T-helper 17 cell (primary cell): ENCODE data around the gene SPINK13. TPM values are rescaled to one million over a fixed set of nuclear protein-coding genes. Genes with fewer than 3 reads are reported as not detected.
"Not testable (repeated sequence)": the region's sequence is repeated elsewhere in the genome, so short reads cannot be mapped to it uniquely, and the experiment has no call there.

Experiments used
- ATAC-seq: fragments of 150-1000 bp; cut with Tn5 transposase; 2 replicates; pipeline ENCODE4 v1.10.0; 2021; ENCODE audit warnings: mild to moderate bottlenecking, moderate library complexity
- DNase-seq, 3 donors: peaks; one replicate each; pipeline versions ENCODE4 v3.0.0 to v3.0.0-alpha.2; 2020 to 2021
- H3K9me3 ChIP-seq: one replicate; pipeline ENCODE4 v1.7.0; 2013; ENCODE audit warnings: low read length, mild to moderate bottlenecking; ENCODE audit not compliant: control insufficient read depth, poor library complexity, severe bottlenecking
- H3K27ac Mint-ChIP-seq: one replicate; pipeline ENCODE4 v1.8.0; 2022; ENCODE audit warnings: mild to moderate bottlenecking, moderate library complexity, mixed read lengths
- H3K27me3 Mint-ChIP-seq: one replicate; pipeline ENCODE4 v1.8.0; 2022; ENCODE audit warnings: mixed read lengths
- H3K36me3 Mint-ChIP-seq: one replicate; pipeline ENCODE4 v1.8.0; 2022; ENCODE audit warnings: low read depth, mixed read lengths
- H3K4me1 Mint-ChIP-seq: one replicate; pipeline ENCODE4 v1.8.0; 2022; ENCODE audit warnings: mild to moderate bottlenecking, mixed read lengths
- H3K4me3 Mint-ChIP-seq: one replicate; pipeline ENCODE4 v1.8.0; 2022; ENCODE audit warnings: mild to moderate bottlenecking, moderate library complexity, mixed read lengths
- total RNA-seq, 4 donors: library from RNA in 2 of 4; stranded (reverse) in 2 of 4; gene quantifications; one replicate each; pipeline ENCODE4 v1.2.3 and lab custom pipeline; 2022 to 2026

Gene SPINK13
- total RNA-seq, 2 donors from 2014 or later = not detected

DNA sequence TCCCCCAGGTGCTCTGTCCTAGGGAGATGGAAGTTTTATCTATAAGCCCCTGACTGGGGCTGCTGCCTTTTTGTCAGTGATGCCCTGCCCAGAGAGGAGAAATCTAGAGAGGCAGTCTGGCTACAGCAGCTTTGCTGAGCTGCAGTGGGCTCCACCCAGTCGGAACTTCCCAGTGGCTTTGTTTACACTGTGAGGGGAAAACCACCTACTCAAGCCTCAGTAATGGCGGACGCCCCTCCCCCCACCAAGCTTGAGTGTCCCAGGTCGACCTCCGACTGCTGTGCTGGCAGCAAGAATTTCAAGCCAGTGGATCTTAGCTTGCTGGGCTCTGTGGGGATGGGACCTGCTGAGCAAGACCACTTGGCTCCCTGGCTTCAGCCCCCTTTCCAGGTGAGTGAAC is 12.3 kb downstream of the SPINK13 start:
- not testable (repeated sequence) for DNase-seq, H3K4me3 Mint-ChIP-seq, ATAC-seq, H3K27me3 Mint-ChIP-seq, H3K4me1 Mint-ChIP-seq, H3K9me3 ChIP-seq, H3K36me3 Mint-ChIP-seq
- peak overlapping the region; percentile 27 for H3K27ac Mint-ChIP-seq

- H3K4me3 Mint-ChIP-seq, H3K9me3 ChIP-seq, H3K36me3 Mint-ChIP-seq, H3K4me1 Mint-ChIP-seq, H3K27ac Mint-ChIP-seq, DNase-seq, H3K27me3 Mint-ChIP-seq, ATAC-seq: not testable (repeated sequence)
Observed at GRCh38 chr5:148281336-148281735, 12.7 kb downstream of the SPINK13 start.

DNA sequence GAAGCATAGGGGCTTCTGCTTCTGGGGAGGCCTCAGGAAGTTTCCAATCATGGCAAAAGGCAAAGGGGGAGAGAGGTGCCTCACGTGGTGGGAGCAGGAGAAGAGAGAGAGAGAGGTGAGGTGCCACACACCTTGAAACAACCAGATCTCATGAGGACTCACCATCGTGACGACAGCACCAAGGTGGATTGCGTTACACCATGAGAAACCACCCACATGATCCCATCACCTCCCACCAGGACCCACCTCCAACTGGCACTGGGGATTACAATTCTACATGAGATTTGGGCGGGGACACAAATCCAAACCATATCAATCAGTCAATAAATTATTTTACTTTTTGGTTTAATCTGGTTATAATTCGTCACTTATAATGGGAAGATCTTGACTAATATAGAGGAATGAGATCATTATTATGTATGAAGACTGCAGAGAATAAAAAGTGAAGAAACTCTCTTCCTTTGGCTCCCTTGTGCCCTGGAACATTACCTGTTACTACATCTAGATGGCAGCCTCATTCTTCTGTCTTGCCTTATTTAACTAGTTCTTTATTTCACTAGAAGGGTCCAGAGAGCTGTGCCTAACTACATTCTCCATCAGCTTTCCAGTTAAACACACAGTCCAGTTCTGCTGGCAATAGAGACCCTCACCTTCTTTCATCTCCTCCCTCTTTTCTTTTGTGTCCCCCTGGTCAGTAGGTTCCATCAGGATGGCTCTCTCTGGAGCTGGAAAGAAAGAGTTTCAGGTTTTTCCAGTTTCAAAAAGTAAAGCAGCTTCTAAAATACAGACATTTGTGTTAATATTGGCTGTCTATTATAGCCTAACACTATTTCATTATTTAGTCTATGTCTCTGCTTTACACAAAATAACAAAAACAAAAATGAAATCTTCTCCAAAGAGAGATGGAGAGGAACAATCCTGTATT is 21.9 kb downstream of the SPINK13 start:
- no peaks in the 10 kb centered on the region for H3K36me3 Mint-ChIP-seq
- no peak overlapping the region for H3K27ac Mint-ChIP-seq
- DNase-seq = no peak
- H3K4me3 Mint-ChIP-seq = no peak overlapping the region
- no peaks in the 10 kb centered on the region for H3K9me3 ChIP-seq
- H3K4me1 Mint-ChIP-seq = no peaks in the 10 kb centered on the region
- peaks cover 17% of the 10 kb centered on the region for H3K27me3 Mint-ChIP-seq
- ATAC-seq = no peak

DNA sequence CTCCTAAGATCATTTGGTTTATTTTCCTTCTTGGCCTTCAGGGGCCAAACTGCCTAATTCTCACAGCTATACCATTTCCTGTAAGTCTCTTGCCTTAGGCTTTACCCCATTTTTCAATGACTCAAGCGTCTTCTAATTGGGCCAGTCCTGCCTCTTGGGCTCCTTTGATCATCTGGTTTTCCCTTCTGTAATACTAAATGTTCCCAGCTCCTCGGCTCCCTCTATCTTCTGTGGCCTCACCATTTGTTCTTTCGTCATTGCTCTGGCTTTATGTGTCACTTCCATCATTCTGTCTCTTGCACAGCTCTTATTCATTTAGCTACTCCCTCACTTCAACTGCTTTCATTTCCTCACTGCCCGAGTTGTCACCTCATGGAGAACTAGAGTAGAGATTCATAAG is 29.1 kb downstream of the SPINK13 start:
- Mint-ChIP-seq H3K4me1 (peaks cover 9% of the 10 kb centered on the region), H3K4me3 (no peak overlapping the region), H3K27me3 (no peaks in the 10 kb centered on the region), H3K27ac (no peak overlapping the region), H3K36me3 (no peaks in the 10 kb centered on the region)
- DNase-seq (no peak), ATAC-seq (no peak)
- H3K9me3 ChIP-seq = no peaks in the 10 kb centered on the region

DNA sequence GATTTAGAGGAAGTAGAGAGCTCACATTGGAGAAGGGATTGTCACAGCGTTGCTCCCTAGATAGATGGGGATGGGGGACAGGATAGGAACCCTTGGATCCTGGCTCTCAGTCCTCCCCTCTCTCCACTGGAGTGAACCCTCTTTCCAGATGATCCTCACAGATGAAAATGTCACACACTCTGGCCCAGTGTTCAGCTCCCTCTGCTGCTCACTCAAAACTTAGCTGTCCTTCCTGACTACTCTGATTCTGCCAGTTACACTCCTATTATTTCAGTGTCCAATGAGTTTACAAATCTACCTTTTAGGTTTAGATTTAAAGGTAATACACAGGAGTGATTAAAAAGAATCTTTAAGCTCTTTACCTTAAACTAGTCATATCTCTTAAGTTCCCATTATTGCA is 37.9 kb downstream of the SPINK13 start:
- H3K4me3 Mint-ChIP-seq = no peak overlapping the region
- H3K9me3 ChIP-seq = no peaks in the 10 kb centered on the region
- H3K27ac Mint-ChIP-seq = no peak overlapping the region
- DNase-seq (no peak), ATAC-seq (no peak)
- no peaks in the 10 kb centered on the region for H3K27me3 Mint-ChIP-seq
- no peaks in the 10 kb centered on the region for H3K36me3 Mint-ChIP-seq
- no peaks in the 10 kb centered on the region for H3K4me1 Mint-ChIP-seq

DNA sequence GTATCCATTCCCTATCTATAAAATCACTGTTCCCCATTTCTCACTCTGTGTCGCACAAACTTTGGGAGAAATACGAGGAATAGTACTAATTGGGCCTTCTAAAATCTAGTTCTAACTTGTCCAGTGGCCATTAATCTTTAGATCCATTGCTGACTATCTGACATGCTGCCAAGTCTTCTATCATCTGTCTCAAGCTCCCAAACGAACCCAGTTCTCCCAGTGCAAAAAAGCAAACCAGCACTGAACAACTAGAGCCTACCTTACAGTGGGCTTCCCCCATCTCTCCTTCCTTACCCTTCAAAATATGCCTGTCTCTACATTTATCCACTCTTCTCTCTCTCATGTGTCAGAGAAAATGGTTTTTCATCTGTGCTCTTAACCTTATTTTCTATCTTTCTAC is 40.4 kb downstream of the SPINK13 start:
- no peaks in the 10 kb centered on the region for H3K4me1 Mint-ChIP-seq
- H3K36me3 Mint-ChIP-seq = no peaks in the 10 kb centered on the region
- H3K27ac Mint-ChIP-seq = no peak overlapping the region
- H3K27me3 Mint-ChIP-seq = no peaks in the 10 kb centered on the region
- DNase-seq (no peak), ATAC-seq (no peak)
- no peak overlapping the region for H3K4me3 Mint-ChIP-seq
- no peaks in the 10 kb centered on the region for H3K9me3 ChIP-seq

DNA sequence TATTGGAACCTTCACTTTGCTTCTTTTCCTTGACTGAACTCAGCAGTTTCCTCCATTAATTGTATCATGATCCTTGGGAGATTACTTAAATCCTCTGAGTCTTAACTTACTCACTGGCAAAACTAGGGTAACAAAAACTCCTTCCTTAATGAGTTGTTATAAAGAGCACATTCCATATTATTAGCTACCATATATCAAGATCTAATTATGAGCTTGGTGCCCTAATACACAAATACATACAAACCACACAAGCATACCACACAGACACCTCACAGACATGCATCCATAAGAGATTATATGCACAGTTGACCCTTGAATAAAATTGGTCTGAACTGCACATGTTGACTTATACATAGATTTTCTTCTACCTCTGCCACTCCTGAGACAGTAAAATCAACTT is 41.2 kb downstream of the SPINK13 start:
- DNase-seq (no peak), ATAC-seq (no peak)
- H3K9me3 ChIP-seq = no peaks in the 10 kb centered on the region
- H3K36me3 Mint-ChIP-seq = no peaks in the 10 kb centered on the region
- H3K4me1 Mint-ChIP-seq = no peaks in the 10 kb centered on the region
- no peak overlapping the region for H3K27ac Mint-ChIP-seq
- no peaks in the 10 kb centered on the region for H3K27me3 Mint-ChIP-seq
- H3K4me3 Mint-ChIP-seq = no peak overlapping the region

- no peak overlapping the region for H3K27ac Mint-ChIP-seq
- H3K36me3 Mint-ChIP-seq = no peaks in the 10 kb centered on the region
- no peak for ATAC-seq
- no peaks in the 10 kb centered on the region for H3K9me3 ChIP-seq
- no peak for DNase-seq
- H3K27me3 Mint-ChIP-seq = no peaks in the 10 kb centered on the region
- H3K4me1 Mint-ChIP-seq = no peaks in the 10 kb centered on the region
- H3K4me3 Mint-ChIP-seq = no peak overlapping the region
Observed at GRCh38 chr5:148311484-148311883, 42.9 kb downstream of the SPINK13 start.

GRCh38 chr5:148312153-148312552 is 43.6 kb downstream of the SPINK13 start, which contains the start of gene SPINK7:
SPINK7 (plus strand) TSS chr5:148312423; CDS start chr5:148312484, 61 bp downstream.
- DNase-seq = no peak
- Mint-ChIP-seq H3K27me3 (no peaks in the 10 kb centered on the region), H3K4me1 (no peaks in the 10 kb centered on the region), H3K4me3 (no peak within 1 kb of the TSS), H3K36me3 (no peaks in the 10 kb centered on the region), H3K27ac (no peak within 1 kb of the TSS)
- H3K9me3 ChIP-seq = no peaks in the 10 kb centered on the region
- ATAC-seq = no peak

DNA sequence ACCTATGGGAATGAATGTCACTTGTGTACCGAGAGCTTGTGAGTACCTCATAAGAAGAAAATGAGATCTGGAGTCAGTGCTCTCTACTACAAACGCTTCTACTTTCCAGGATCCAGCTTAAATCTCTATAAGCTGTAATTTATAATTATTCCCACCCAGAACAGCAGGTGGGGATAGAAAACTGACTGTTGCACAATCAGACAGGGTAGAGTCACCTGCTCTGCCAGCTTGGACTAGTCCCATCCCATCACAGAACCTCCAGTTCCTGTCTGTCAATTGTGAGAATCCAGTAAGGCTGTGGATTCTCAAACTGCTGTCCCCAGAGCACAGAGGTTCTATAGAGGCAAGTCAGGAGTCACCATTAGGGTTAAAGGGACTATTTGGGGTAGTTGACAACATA is 45.6 kb downstream of the SPINK13 start:
- Mint-ChIP-seq H3K36me3 (no peaks in the 10 kb centered on the region), H3K27ac (no peak overlapping the region), H3K4me1 (no peaks in the 10 kb centered on the region), H3K4me3 (no peak overlapping the region), H3K27me3 (no peaks in the 10 kb centered on the region)
- DNase-seq (no peak), ATAC-seq (no peak)
- H3K9me3 ChIP-seq = no peaks in the 10 kb centered on the region

DNA sequence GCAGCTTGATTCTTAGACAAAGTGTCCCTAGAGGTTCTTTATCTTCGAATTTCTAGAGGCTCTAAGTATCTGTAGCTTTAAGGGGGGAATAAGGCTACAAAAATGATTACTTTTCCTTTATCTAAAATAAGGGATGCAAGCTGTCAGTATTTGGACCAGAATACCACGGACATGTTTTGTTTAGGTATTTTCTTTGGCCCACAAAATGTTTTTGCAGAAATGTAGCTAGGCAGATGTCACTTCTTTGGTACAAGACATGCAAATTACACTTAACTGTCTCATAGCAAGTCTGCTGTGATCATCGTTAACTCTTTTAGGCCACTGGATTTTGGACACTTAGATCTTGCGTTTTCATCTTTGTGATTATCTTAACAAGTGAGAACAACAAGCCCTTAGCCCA is 46.1 kb downstream of the SPINK13 start:
- DNase-seq (no peak), ATAC-seq (no peak)
- H3K9me3 ChIP-seq = no peaks in the 10 kb centered on the region
- Mint-ChIP-seq H3K27ac (no peak overlapping the region), H3K36me3 (no peaks in the 10 kb centered on the region), H3K27me3 (no peaks in the 10 kb centered on the region), H3K4me3 (no peak overlapping the region), H3K4me1 (no peaks in the 10 kb centered on the region)

DNA sequence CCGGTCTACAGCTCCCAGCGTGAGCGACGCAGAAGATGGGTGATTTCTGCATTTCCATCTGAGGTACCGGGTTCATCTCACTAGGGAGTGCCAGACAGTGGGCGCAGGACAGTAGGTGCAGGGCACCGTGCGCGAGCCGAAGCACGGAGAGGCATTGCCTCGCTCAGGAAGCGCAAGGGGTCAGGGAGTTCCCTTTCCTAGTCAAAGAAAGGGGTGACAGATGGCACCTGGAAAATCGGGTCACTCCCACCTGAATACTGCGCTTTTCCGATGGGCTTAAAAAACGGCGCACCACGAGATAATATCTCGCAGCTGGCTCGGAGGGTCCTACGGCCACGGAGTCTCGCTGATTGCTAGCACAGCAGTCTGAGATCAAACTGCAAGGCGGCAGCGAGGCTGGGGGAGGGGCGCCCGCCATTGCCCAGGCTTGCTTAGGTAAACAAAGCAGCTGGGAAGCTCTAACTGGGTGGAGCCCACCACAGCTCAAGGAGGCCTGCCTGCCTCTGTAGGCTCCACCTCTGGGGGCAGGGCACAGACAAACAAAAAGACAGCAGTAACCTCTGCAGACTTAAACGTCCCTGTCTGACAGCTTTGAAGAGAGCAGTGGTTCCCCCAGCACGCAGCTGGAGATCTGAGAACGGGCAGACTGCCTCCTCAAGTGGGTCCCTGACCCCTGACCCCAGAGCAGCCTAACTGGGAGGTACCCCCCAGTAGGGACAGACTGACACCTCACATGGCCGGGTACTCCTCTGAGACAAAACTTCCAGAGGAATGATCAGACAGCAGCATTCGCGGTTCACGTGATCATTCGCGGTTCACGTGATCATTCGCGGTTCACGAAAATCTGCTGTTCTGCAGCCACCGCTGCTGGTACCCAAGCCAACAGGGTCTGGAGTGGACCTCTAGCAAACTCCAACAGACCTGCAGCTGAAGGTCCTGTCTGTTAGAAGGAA is 51.7 kb downstream of the SPINK13 start:
- H3K4me3 Mint-ChIP-seq = peak overlapping the region; percentile 22
- not testable (repeated sequence) for H3K9me3 ChIP-seq, H3K36me3 Mint-ChIP-seq, H3K27ac Mint-ChIP-seq, DNase-seq, H3K4me1 Mint-ChIP-seq, H3K27me3 Mint-ChIP-seq
- peak; percentile 46 for ATAC-seq

DNA sequence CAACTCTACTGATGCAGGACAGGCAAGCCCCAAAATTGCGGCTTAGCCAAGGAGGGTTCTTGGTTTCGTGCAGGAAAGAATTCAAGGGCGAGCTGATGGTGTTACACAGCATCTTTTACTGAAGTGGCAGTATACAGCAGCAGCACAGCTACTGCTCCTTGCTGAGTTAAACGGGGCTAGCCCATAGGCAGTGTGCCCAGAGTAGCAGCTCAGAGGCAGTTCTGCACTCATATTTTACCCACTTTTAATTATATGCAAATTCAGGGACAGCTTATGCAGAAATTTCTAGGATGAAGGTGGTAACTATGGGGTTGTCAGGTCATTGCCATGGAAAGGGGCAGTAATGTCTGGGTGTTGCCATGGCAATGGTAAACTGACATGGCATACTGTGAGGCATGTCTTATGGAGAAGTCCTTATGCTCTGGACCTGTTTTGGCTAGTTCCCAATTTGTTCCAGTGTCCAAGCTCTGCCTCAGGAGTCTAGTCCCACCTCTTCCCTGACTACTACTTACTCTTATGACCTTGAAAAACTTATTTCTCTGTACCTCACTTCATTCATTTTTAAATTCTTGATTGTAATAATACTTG is 64.8 kb downstream of the SPINK13 start:
- Mint-ChIP-seq H3K27me3 (peaks cover 5% of the 10 kb centered on the region), H3K4me1 (no peaks in the 10 kb centered on the region), H3K27ac (no peak overlapping the region), H3K36me3 (peaks cover 3% of the 10 kb centered on the region), H3K4me3 (no peak overlapping the region)
- ATAC-seq (no peak), DNase-seq (no peak)
- H3K9me3 ChIP-seq = no peaks in the 10 kb centered on the region
